A673 (cell line): ENCODE data around the gene SARDH. TPM values are rescaled to one million over a fixed set of nuclear protein-coding genes. Genes with fewer than 3 reads are reported as not detected.

Source experiments
- BruUV-seq: library from RNA; stranded (reverse); fragments of 400-500 nt; replicated peaks from 2 replicates; lab custom pipeline; 2021; lab: Mats Ljungman, UMichigan
- CTCF ChIA-PET: fragments of 300-600 bp; sonication (Branson Sonifier 250); formaldehyde crosslinking; loops from one replicate; lab custom pipeline; 2022; ENCODE audit warnings: antibody characterized with exemption; lab: Charles Lee
- POLR2A ChIA-PET: fragments of 300-600 bp; sonication (Branson Sonifier 250); formaldehyde crosslinking; loops from one replicate; lab custom pipeline; 2022; ENCODE audit warnings: antibody characterized with exemption; ENCODE audit not compliant: low non-redundant PET; lab: Charles Lee
- DNase-seq: peaks from one replicate; pipeline ENCODE4 v3.0.0-alpha.2; 2015; ENCODE audit warnings: low spot score
- H3K27ac ChIP-seq: fragments of 200-600 bp; sonication (generic); 2 replicates; pipeline ENCODE4 v1.5.1; 2016; ENCODE audit warnings: mixed run types, low read depth, mild to moderate bottlenecking, mixed read lengths, antibody characterized with exemption, low read length; ENCODE audit not compliant: poor library complexity, severe bottlenecking
- H3K27me3 ChIP-seq: fragments of 200-600 bp; sonication (generic); replicated peaks from 2 replicates; pipeline ENCODE4 v1.6.1; 2017; ENCODE audit warnings: mixed run types, low read depth, mild to moderate bottlenecking, mixed read lengths, antibody characterized with exemption, low read length; ENCODE audit not compliant: insufficient read depth, poor library complexity
- H3K36me3 ChIP-seq: fragments of 200-600 bp; sonication (generic); 2 replicates; pipeline ENCODE4 v1.6.1; 2016; ENCODE audit warnings: mixed run types, mild to moderate bottlenecking, mixed read lengths, antibody characterized with exemption, low read length; ENCODE audit not compliant: insufficient read depth, poor library complexity, severe bottlenecking
- H3K4me1 ChIP-seq: fragments of 200-600 bp; sonication (generic); 2 replicates; pipeline ENCODE4 v1.6.1; 2017; ENCODE audit warnings: mixed run types, mild to moderate bottlenecking, mixed read lengths, antibody characterized with exemption, low read length; ENCODE audit not compliant: insufficient read depth, poor library complexity, severe bottlenecking
- H3K4me3 ChIP-seq: fragments of 200-600 bp; sonication (generic); 2 replicates; pipeline ENCODE4 v1.5.1; 2016; ENCODE audit warnings: low read depth, mixed run types, mild to moderate bottlenecking, mixed read lengths, low read length; ENCODE audit not compliant: poor library complexity, severe bottlenecking
- H3K9me3 ChIP-seq: fragments of 200-600 bp; sonication (generic); 2 replicates; pipeline ENCODE4 v1.6.1; 2016; ENCODE audit warnings: mixed run types, low read depth, mild to moderate bottlenecking, mixed read lengths, antibody characterized with exemption, low read length; ENCODE audit not compliant: poor library complexity, severe bottlenecking
- CTCF ChIP-seq: fragments of 300-800, 200-600 bp; sonication (generic); conservative IDR thresholded peaks from 2 replicates; pipeline ENCODE4 v1.5.1; 2017; ENCODE audit warnings: low read depth, mild to moderate bottlenecking, antibody characterized with exemption, low read length, moderate library complexity, mixed read lengths
- EZH2 ChIP-seq: fragments of 200-600 bp; sonication (generic); IDR thresholded peaks from 2 replicates; pipeline ENCODE4 v1.6.1; 2017; ENCODE audit warnings: borderline replicate concordance, low read depth, mild to moderate bottlenecking, mixed read lengths, antibody characterized with exemption, low read length; ENCODE audit not compliant: poor library complexity, severe bottlenecking
- intact Hi-C: fragments of 100-400 bp; cut with micrococcal nuclease; formaldehyde crosslinking; loops from one replicate; pipeline ENCODE4 v1.10.0; 2022; ENCODE audit not compliant: unreplicated experiment
- total RNA-seq: library from RNA; stranded (reverse); gene quantifications from 2 replicates; pipeline ENCODE4 v1.2.3, GENCODE V29; 2021

The SARDH gene
- total RNA-seq, 1 experiment from 2014 or later: 0.37 TPM

GRCh38 chr9:133615606-133616188, 122.5 kb downstream of the SARDH start:
- H3K36me3 ChIP-seq: no peaks in the 10 kb centered on the region
- BruUV-seq: no TSS peak
- intact Hi-C loops: no loop called here
- no peak overlapping the region for H3K27ac ChIP-seq
- H3K4me3 ChIP-seq: no peak overlapping the region
- CTCF ChIA-PET: no interaction called here
- no peaks in the 10 kb centered on the region for H3K4me1 ChIP-seq
- H3K9me3 ChIP-seq: no peaks in the 10 kb centered on the region
- peaks cover 86% of the 10 kb centered on the region for H3K27me3 ChIP-seq
- no peak for TF ChIP-seq CTCF
- no peak for TF ChIP-seq EZH2
- POLR2A ChIA-PET: no interaction called here
- DNase-seq: no peak

- BruUV-seq: no TSS peak
- no peak for DNase-seq
- H3K4me3 ChIP-seq: no peak overlapping the region
- no peaks in the 10 kb centered on the region for H3K9me3 ChIP-seq
- ChIA-PET CTCF (no interaction called here), POLR2A (no interaction called here)
- H3K36me3 ChIP-seq: no peaks in the 10 kb centered on the region
- intact Hi-C loops: no loop called here
- no peak overlapping the region for H3K27ac ChIP-seq
- peaks cover 87% of the 10 kb centered on the region for H3K27me3 ChIP-seq
- H3K4me1 ChIP-seq: no peaks in the 10 kb centered on the region
- no peak for TF ChIP-seq CTCF
- TF ChIP-seq EZH2: no peak
Observed at GRCh38 chr9:133615186-133615585, 123.0 kb downstream of the SARDH start.

GRCh38 chr9:133614678-133615077, 123.5 kb downstream of the SARDH start:
- no peak for TF ChIP-seq CTCF
- TF ChIP-seq EZH2: no peak
- DNase-seq: no peak
- Histone ChIP-seq H3K27ac (no peak overlapping the region), H3K27me3 (peaks cover 86% of the 10 kb centered on the region), H3K4me3 (no peak overlapping the region), H3K36me3 (no peaks in the 10 kb centered on the region), H3K4me1 (no peaks in the 10 kb centered on the region), H3K9me3 (no peaks in the 10 kb centered on the region)
- intact Hi-C loops: no loop called here
- CTCF ChIA-PET: no interaction called here
- POLR2A ChIA-PET: no interaction called here
- no TSS peak for BruUV-seq
